K562 (cell line): ENCODE measurements around the gene SPDEF. TPM values are rescaled to one million over a fixed set of nuclear protein-coding genes. Genes with fewer than 3 reads are reported as not detected.

ENCODE experiments used
- ATAC-seq: fragments of 200-7000 bp; cut with Tn5 transposase; 3 replicates; pipeline ENCODE4 v1.9.1; 2020; ENCODE audit warnings: moderate library complexity
- BruUV-seq: library from RNA; stranded (reverse); fragments of 400-500 nt; replicated peaks from 2 replicates; lab custom pipeline; 2021; lab: Mats Ljungman, UMichigan
- CTCF ChIA-PET: fragments of 300-600 bp; formaldehyde crosslinking; extraction: SDS; loops from one replicate; lab custom pipeline; 2021; ENCODE audit warnings: low intra/inter-chr PET ratio; lab: Yijun Ruan, JAX
- POLR2A ChIA-PET: fragments of 300-600, 350-650 bp; sonication (Branson Sonifier 250); formaldehyde crosslinking; extraction: SDS; loops from one replicate; lab custom pipeline; 2021; ENCODE audit warnings: antibody characterized with exemption, inconsistent platforms; lab: Yijun Ruan, JAX
- DNase-seq, 4 experiments: peaks; one replicate each; pipeline versions ENCODE4 v3.0.0 to v3.0.0-alpha.2; 2011 to 2018; ENCODE audit warnings: low spot score in 3 of 4, mixed read lengths in 3 of 4; ENCODE audit errors: extremely low read depth in 1 of 4
- FAIRE-seq: peaks from 2 replicates; lab custom pipeline; 2011; peaks lifted over from hg19 to GRCh38; lab: Jason Lieb, UNC
- H2AFZ ChIP-seq: 2 replicates; pipeline ENCODE4 v1.6.0; 2011; ENCODE audit warnings: low read depth, low read length, control low read depth, inconsistent platforms
- H3K27ac ChIP-seq: fragments of 200-600 bp; 3 replicates; pipeline ENCODE4 v1.8.0; 2011; ENCODE audit warnings: low read depth, mild to moderate bottlenecking, control low read depth, inconsistent platforms, low read length, moderate library complexity, mixed read lengths; ENCODE audit errors: extremely low read depth
- H3K27me3 ChIP-seq, 2 experiments: fragments of 300-600 bp in 1 of 2; 2 replicates in 1 of 2; 3 replicates in 1 of 2; pipeline versions ENCODE4 v1.6.0 to v1.8.0; 2011; ENCODE audit warnings: inconsistent platforms in 2 of 2, low read length in 2 of 2, mild to moderate bottlenecking in 1 of 2, mixed read lengths in 1 of 2, moderate library complexity in 1 of 2; ENCODE audit not compliant: control insufficient read depth in 2 of 2, insufficient read depth in 2 of 2
- H3K36me3 ChIP-seq: fragments of 300-600 bp; 3 replicates; pipeline ENCODE4 v1.8.0; 2011; ENCODE audit warnings: mild to moderate bottlenecking, low read length, inconsistent platforms; ENCODE audit not compliant: control insufficient read depth, insufficient read depth
- H3K4me1 ChIP-seq, 2 experiments: fragments of 200-600 bp in 1 of 2; replicated peaks in 1 of 2; 2 replicates in 1 of 2; 3 replicates in 1 of 2; pipeline versions ENCODE4 v1.5.1 to v1.8.0; 2011; ENCODE audit warnings: inconsistent platforms in 2 of 2, low read length in 2 of 2, mild to moderate bottlenecking in 1 of 2, mixed read lengths in 1 of 2, moderate library complexity in 1 of 2; ENCODE audit not compliant: control insufficient read depth in 2 of 2, insufficient read depth in 2 of 2
- H3K4me2 ChIP-seq: 2 replicates; pipeline ENCODE4 v1.6.1; 2011; ENCODE audit warnings: low read length, control low read depth, inconsistent platforms, mixed read lengths; ENCODE audit not compliant: insufficient read depth
- H3K4me3 ChIP-seq: fragments of 200-600 bp; sonication (generic), shearing (Covaris generic); 2 replicates; pipeline ENCODE4 v1.5.1; 2016; ENCODE audit warnings: control low read depth, inconsistent platforms
- H3K79me2 ChIP-seq: fragments of 200-600 bp; 3 replicates; pipeline ENCODE4 v1.8.0; 2011; ENCODE audit warnings: low read length, inconsistent platforms; ENCODE audit not compliant: control insufficient read depth, insufficient read depth
- H3K9ac ChIP-seq, 2 experiments: 2 replicates each; pipeline versions ENCODE4 v1.6.0 to v1.6.1; 2011; ENCODE audit warnings: low read depth in 2 of 2, low read length in 2 of 2, control low read depth in 1 of 2, inconsistent platforms in 1 of 2, mild to moderate bottlenecking in 1 of 2, mixed read lengths in 1 of 2; ENCODE audit not compliant: insufficient read depth in 1 of 2
- H3K9me1 ChIP-seq: one replicate; pipeline ENCODE4 v1.6.0; 2011; ENCODE audit warnings: inconsistent platforms, mild to moderate bottlenecking, low read length, moderate library complexity; ENCODE audit not compliant: control insufficient read depth, insufficient read depth
- H3K9me3 ChIP-seq: replicated peaks from 2 replicates; pipeline ENCODE4 v1.5.1; 2011; ENCODE audit warnings: low read depth, low read length, inconsistent platforms; ENCODE audit not compliant: control insufficient read depth, insufficient read depth
- H4K20me1 ChIP-seq: replicated peaks from 2 replicates; pipeline ENCODE4 v1.6.1; 2011; ENCODE audit warnings: low read length, inconsistent platforms, mixed read lengths; ENCODE audit not compliant: control insufficient read depth, insufficient read depth
- ERF ChIP-seq: fragments of 450-650 bp; formaldehyde crosslinking; IDR thresholded peaks from 2 replicates; pipeline ENCODE4 v1.4.0; 2020; ENCODE audit warnings: mild to moderate bottlenecking, mixed read lengths
- HNRNPL ChIP-seq: fragments of 200-400 bp; formaldehyde crosslinking; IDR thresholded peaks from 2 replicates; pipeline ENCODE4 v1.6.1; 2017; ENCODE audit warnings: low read depth, mild to moderate bottlenecking, low read length
- HOXB6 ChIP-seq: fragments of 250-450 bp; sonication (Bioruptor Pico); IDR thresholded peaks from 2 replicates; pipeline ENCODE4 v1.5.1; 2022; ENCODE audit warnings: mild to moderate bottlenecking, borderline replicate concordance
- PHTF2 ChIP-seq: fragments of 250-450 bp; sonication (Bioruptor Pico); IDR thresholded peaks from 2 replicates; pipeline ENCODE4 v1.5.0; 2021; ENCODE audit warnings: mild to moderate bottlenecking
- SMAD4 ChIP-seq: fragments of 250-450 bp; sonication (Bioruptor Pico); conservative IDR thresholded peaks from 2 replicates; pipeline ENCODE4 v1.8.0; 2021; ENCODE audit warnings: inconsistent platforms, mild to moderate bottlenecking, moderate library complexity
- ZBTB7A ChIP-seq: IDR thresholded peaks from 2 replicates; pipeline ENCODE4 v1.6.1; 2011; ENCODE audit warnings: low read depth, mild to moderate bottlenecking, low read length, moderate library complexity, borderline replicate concordance; ENCODE audit not compliant: control insufficient read depth
- ZNF217 ChIP-seq: sonication (generic); formaldehyde crosslinking; IDR thresholded peaks from 2 replicates; pipeline ENCODE4 v1.8.0; 2022; ENCODE audit warnings: mild to moderate bottlenecking, missing genetic modification reagents
- ZNF436 ChIP-seq: fragments of 250-450, 450-650 bp; sonication (Bioruptor Pico); formaldehyde crosslinking; IDR thresholded peaks from 2 replicates; pipeline ENCODE4 v1.7.0; 2020; ENCODE audit warnings: mild to moderate bottlenecking
- ZNF766 ChIP-seq: fragments of 200-800 bp; sonication (Bioruptor generic); conservative IDR thresholded peaks from 2 replicates; pipeline ENCODE4 v1.6.1; 2016; ENCODE audit warnings: missing genetic modification characterization, missing compliant biosample characterization
- WGBS: fragments of 100-300 bp; shearing (Covaris generic); methylation state at CpG from one replicate; pipeline ENCODE4 v1.1.6; 2016; ENCODE audit warnings: low coverage, mixed read lengths; ENCODE audit not compliant: insufficient coverage; ENCODE audit errors: missing lambda C conversion rate; 5-methylcytosine and 5-hydroxymethylcytosine counted together
- in situ Hi-C: fragments of 300-500 bp; cut with MboI; formaldehyde crosslinking; loops from 4 replicates; pipeline ENCODE4 v1.15.0; 2018; ENCODE audit warnings: inconsistent platforms, mixed read lengths
- intact Hi-C: fragments of 100-400 bp; cut with micrococcal nuclease; formaldehyde crosslinking; loops from 2 replicates; pipeline ENCODE4 v1.14.2; 2022
- polyA plus RNA-seq, 8 experiments: library from polyadenylated mRNA; depleted of rRNA in 4 of 8; stranded (reverse) in 5 of 8; unstranded in 3 of 8; fragments of >200 nt; fragmentation: Nextera tagmentation in 2 of 8; fragmentation: Illumina TruSeq in 1 of 8; extraction: Ambion mirVana in 2 of 8; extraction: Trizol in 1 of 8; gene quantifications; 2 replicates each; pipeline versions ENCODE4 v1.2.1 to v1.2.3, GENCODE V29; 2011 to 2014; ENCODE audit warnings: inconsistent platforms in 1 of 8, missing spikeins in 1 of 8
- total RNA-seq, 7 experiments: library from RNA; depleted of rRNA in 6 of 7; stranded (reverse); fragments of >200 nt in 6 of 7; fragmentation: Illumina TruSeq in 2 of 7; extraction: Trizol in 2 of 7; gene quantifications; 2 replicates each; pipeline versions ENCODE4 v1.2.1 to v1.2.3, GENCODE V29; 2011 to 2021; ENCODE audit warnings: low replicate concordance in 1 of 7
- TF ChIP-seq, protein P1 (sequence below): IDR thresholded peaks from 2 replicates; pipeline ENCODE4 v1.6.1; 2011; ENCODE audit not compliant: insufficient read length; ENCODE audit errors: extremely low read depth
- TF ChIP-seq, protein P2 (sequence below): fragments of 450-650 bp; IDR thresholded peaks from 2 replicates; pipeline ENCODE4 v1.6.1; 2017; ENCODE audit warnings: antibody characterized with exemption, mild to moderate bottlenecking
- TF ChIP-seq, protein P3 (sequence below): fragments of 250-450 bp; sonication (Bioruptor Pico); IDR thresholded peaks from 2 replicates; pipeline ENCODE4 v1.5.0; 2021; ENCODE audit warnings: mild to moderate bottlenecking, borderline replicate concordance

The SPDEF gene
- total and polyA plus RNA-seq, 9 of the 15 experiments (the other 6 are each of a cell fraction or from before 2014, with no cell fraction given): 0.04 to 0.12 (median 0.11) TPM; not detected in 5

DNA sequence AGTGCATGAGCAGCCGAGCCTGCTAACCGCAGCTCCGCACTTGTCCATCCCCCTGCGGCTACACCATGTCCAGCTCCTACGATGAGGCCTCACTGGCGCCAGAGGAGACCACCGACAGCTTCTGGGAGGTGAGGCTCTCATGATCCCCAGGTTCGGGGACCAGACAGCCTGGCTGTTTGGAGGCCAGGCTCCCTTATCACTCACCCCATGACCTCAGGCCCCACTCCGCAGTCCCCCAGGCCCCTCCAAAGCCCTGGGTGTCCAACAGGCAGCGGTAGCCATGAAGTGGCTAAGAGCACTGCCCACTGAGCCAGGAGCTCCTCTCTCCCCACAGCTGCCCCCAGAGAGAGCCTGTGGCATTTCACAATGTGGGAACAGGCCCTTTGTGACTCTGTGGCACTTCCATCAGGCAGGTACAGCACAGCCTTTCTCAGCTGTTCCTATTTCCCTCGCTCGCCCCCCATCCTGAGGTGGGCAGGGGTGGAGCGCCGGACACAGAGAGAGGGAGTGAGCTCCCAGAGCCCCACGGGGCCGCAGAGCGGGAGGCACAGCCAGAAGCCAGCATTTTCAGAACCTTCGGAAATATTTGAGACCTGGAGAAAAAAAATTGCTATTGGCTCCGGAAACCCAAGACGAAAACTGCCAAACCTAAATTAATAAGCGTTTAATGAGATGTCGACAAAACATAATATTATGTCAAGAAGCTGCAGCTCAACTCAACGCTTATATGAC, 29.7 kb downstream of the SPDEF start:
- Histone ChIP-seq H4K20me1 (no peaks in the 10 kb centered on the region), H3K4me3 (no peak overlapping the region), H3K4me2 (peak overlapping the region; percentile 40), H3K27me3 (no peaks in the 10 kb centered on the region), H3K27ac (peak overlapping the region; percentile 45), H2AFZ (peak overlapping the region; percentile 86), H3K9me3 (no peaks in the 10 kb centered on the region), H3K9me1 (no peaks in the 10 kb centered on the region), H3K9ac (peak overlapping the region; percentile 56 to 91), H3K79me2 (no peaks in the 10 kb centered on the region), H3K4me1 (peaks cover 24 to 48% of the 10 kb centered on the region in 2 experiments), H3K36me3 (no peaks in the 10 kb centered on the region)
- WGBS: 42% methylated on average over 23 of the region's 23 CpGs
- CTCF ChIA-PET: interaction anchor here (0.6 to 2.1 kb wide), 10 partner anchors 20 to 614 kb away, joined by 3 to 8 read pairs (median 3); no protein-coding TSS in a partner anchor
- ATAC-seq: peak; percentile 12
- POLR2A ChIA-PET: interaction anchor here (0.5 to 2.4 kb wide), 11 partner anchors 9 to 158 kb away, joined by 3 to 8 read pairs (median 3); no protein-coding TSS in a partner anchor
- intact Hi-C loops: no loop called here
- in situ Hi-C loops: loop anchor here (5.0 kb wide), 1 partner anchor 81 kb away; no protein-coding TSS in a partner anchor
- FAIRE-seq: no peak
- DNase-seq: peak in 3 of 4 experiments; percentile 30 to 43 (median 40)
- BruUV-seq: TSS peak; percentile 87
- TF ChIP-seq ZBTB7A (peak; percentile 23; the same call in 1 of the 2 replicates), ZNF766 (CRISPR knock-in tag) (0 out of 2 replicates have a peak, but pooled peaks have one; percentile 47), HOXB6 (CRISPR knock-in tag) (no peak), PHTF2 (no peak), ERF (0 out of 2 replicates have a peak, but pooled peaks have one; percentile 20), ZNF217 (CRISPR knock-in tag) (no peak), ZNF436 (CRISPR knock-in tag) (no peak), SMAD4 (CRISPR knock-in tag) (peak; percentile 57; the same call in 1 of the 2 replicates), HNRNPL (no peak)
- TF ChIP-seq, protein P1, sequence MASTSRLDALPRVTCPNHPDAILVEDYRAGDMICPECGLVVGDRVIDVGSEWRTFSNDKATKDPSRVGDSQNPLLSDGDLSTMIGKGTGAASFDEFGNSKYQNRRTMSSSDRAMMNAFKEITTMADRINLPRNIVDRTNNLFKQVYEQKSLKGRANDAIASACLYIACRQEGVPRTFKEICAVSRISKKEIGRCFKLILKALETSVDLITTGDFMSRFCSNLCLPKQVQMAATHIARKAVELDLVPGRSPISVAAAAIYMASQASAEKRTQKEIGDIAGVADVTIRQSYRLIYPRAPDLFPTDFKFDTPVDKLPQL: no peak
- TF ChIP-seq, protein P2, sequence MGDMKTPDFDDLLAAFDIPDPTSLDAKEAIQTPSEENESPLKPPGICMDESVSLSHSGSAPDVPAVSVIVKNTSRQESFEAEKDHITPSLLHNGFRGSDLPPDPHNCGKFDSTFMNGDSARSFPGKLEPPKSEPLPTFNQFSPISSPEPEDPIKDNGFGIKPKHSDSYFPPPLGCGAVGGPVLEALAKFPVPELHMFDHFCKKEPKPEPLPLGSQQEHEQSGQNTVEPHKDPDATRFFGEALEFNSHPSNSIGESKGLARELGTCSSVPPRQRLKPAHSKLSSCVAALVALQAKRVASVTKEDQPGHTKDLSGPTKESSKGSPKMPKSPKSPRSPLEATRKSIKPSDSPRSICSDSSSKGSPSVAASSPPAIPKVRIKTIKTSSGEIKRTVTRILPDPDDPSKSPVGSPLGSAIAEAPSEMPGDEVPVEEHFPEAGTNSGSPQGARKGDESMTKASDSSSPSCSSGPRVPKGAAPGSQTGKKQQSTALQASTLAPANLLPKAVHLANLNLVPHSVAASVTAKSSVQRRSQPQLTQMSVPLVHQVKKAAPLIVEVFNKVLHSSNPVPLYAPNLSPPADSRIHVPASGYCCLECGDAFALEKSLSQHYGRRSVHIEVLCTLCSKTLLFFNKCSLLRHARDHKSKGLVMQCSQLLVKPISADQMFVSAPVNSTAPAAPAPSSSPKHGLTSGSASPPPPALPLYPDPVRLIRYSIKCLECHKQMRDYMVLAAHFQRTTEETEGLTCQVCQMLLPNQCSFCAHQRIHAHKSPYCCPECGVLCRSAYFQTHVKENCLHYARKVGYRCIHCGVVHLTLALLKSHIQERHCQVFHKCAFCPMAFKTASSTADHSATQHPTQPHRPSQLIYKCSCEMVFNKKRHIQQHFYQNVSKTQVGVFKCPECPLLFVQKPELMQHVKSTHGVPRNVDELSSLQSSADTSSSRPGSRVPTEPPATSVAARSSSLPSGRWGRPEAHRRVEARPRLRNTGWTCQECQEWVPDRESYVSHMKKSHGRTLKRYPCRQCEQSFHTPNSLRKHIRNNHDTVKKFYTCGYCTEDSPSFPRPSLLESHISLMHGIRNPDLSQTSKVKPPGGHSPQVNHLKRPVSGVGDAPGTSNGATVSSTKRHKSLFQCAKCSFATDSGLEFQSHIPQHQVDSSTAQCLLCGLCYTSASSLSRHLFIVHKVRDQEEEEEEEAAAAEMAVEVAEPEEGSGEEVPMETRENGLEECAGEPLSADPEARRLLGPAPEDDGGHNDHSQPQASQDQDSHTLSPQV: peak; percentile 80
- TF ChIP-seq, protein P3, sequence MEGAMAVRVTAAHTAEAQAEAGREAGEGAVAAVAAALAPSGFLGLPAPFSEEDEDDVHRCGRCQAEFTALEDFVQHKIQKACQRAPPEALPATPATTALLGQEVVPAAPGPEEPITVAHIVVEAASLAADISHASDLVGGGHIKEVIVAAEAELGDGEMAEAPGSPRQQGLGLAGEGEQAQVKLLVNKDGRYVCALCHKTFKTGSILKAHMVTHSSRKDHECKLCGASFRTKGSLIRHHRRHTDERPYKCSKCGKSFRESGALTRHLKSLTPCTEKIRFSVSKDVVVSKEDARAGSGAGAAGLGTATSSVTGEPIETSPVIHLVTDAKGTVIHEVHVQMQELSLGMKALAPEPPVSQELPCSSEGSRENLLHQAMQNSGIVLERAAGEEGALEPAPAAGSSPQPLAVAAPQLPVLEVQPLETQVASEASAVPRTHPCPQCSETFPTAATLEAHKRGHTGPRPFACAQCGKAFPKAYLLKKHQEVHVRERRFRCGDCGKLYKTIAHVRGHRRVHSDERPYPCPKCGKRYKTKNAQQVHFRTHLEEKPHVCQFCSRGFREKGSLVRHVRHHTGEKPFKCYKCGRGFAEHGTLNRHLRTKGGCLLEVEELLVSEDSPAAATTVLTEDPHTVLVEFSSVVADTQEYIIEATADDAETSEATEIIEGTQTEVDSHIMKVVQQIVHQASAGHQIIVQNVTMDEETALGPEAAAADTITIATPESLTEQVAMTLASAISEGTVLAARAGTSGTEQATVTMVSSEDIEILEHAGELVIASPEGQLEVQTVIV (CRISPR knock-in tag): no peak
